HG02970 (cell line): ENCODE measurements around the gene SLC17A7.
A peak's percentile ranks its signal among the peaks of the same experiment; 100 is the strongest.
"Not testable (repeated sequence)": the region's sequence is repeated elsewhere in the genome, so short reads cannot be mapped to it uniquely, and the experiment has no call there.

Experiments
- ATAC-seq: cut with Tn5 transposase; IDR thresholded peaks from one replicate; pipeline ENCODE4 v1.9.1; 2021; ENCODE audit warnings: mild to moderate bottlenecking, moderate library complexity, moderate number of reproducible peaks; ENCODE audit not compliant: unreplicated experiment, low FRiP score

The SLC17A7 gene

DNA sequence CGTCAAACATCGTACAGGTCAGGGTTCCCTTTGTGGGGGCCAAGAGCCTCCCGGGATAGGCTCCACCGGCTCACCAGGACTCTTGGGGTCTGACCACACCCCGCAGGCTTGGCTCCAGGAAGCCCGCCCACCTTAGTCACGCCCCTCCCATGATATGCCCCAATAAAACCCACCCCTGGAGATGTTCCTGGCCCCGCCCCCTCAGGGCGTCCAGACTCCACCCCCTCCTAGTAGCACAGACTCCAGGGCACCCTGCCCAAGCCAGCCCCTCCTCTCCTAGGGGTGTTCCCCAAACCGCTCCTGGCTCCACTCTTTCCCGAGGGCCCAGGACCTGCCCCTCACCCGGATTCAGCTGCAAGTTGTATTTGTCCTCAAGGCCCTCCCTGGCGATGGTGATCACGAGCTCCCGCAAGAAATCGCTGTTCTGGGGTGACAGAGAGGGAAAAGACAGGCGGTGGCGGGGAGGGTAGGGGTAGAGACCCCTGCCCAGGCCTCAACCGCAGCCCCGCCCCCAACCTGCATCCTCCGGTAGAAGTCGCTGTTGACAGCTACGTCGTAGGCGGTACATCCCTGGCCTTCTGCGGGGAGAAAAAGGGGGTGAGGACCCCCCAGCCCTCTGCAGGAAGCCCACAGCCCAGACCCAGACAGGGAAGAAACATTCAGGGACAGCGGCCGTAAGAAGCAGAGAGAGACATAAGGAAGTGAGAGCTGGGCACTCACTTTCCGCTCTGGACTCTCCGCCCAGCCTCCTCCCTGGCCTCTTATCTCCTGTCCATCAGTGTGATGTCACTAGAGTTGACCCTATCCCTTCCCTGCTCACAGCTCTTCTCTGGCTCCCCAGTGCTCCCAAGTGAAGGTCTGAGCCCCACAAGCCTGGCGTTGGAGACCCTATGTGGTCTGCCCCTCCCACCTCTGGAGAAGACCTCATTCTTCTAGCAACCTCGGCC, 6.4 kb upstream of the SLC17A7 start:
- ATAC-seq: no peak

GRCh38 chr19:49445997-49446396, 4.7 kb upstream of the SLC17A7 start:
- ATAC-seq: no peak

- ATAC-seq: not testable (repeated sequence)
These were observed 2.9 kb upstream of the SLC17A7 start for GRCh38 chr19:49444100-49444700.

GRCh38 chr19:49443366-49444099, 2.2 kb upstream of the SLC17A7 start:
- ATAC-seq: peak; percentile 87

DNA sequence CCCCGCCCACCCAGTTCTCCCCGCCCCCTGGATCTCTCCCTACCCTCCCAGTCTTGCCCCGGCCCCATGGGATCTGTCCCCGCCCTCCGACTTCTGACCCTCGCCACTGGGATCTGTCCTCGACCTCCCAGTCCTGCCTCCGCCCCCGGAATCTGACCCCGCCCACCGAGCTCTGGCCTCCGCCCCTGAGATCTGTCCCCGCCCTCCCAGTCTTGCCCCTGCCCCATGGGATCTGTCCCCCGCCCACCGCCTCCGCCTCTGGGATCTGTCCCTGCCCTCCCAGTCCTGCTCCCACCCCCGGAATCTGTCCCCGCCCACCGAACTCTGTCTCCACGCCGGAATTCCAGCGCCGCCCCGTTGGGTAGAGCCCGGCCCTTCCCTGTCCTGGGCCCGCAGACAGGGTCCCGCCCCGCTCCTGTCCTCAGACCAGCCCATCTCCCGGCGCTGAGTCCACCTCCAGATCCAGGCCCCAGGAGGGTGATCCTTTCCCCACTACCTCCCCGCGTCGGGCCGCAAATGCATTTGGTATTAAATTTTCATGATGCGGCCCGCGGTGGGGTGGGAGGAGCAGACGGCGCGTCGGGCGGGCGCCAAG, 1.5 kb upstream of the SLC17A7 start:
- peak; percentile 9 for ATAC-seq

DNA sequence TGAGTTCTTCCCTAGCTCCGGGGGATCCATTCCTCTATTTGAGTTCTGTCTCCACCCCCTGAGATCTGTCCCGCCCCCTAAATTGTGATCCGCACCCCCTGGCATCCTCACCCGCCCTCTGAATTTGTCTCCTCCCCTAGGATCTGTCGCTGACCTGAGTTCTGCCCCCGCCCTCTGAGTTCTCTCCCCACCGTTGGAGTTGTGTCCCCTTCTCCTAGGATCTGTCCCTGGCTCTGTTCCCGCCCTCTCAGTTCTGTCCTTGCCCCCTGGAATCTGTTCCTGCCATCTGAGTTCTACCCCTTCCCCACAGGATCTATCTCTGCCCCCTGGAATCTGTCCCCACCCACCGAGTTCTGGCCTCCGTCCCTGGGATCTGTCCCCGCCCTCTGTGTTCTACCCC, 1.0 kb upstream of the SLC17A7 start:
- ATAC-seq: no peak

- no peak for ATAC-seq
These were observed 628 bp upstream of the SLC17A7 start for GRCh38 chr19:49441960-49442350.

DNA sequence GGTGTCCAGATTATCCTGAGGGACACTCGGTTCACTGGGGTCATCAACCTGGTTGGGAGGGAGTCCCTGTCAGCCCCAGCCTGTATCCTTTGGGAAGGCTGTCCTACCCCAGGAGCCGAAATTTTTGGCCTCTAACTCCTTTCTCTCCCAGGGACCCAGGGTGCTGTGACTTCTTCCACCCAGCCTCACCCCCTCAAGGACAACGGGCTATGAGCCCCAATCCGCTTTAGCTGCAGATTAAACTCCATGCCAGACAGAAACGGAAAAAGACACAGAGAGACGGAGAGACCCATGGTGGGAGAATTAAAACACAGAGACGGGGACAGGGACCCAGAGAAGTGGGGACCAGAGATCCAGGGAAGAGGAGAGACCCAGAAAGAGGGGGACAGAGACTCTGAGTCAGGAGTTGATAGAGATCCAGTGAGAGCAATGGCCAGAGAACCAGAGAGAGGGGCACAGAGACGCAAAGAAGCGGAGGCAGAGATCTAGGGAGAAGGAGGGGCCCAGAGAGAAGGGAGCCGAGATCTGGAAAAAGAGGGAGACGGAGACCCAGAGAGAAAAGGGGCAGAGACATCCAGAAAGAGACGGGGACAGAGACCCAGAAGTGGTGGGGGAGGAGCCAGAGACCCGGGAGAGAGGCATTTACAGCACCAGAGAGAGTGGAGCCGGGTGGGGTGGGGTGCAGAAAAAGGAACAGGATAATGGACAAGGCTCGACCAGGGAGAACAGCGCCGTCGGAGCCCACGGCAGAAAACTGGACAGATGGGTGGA, 703 bp downstream of the SLC17A7 start:
- ATAC-seq: no peak

DNA sequence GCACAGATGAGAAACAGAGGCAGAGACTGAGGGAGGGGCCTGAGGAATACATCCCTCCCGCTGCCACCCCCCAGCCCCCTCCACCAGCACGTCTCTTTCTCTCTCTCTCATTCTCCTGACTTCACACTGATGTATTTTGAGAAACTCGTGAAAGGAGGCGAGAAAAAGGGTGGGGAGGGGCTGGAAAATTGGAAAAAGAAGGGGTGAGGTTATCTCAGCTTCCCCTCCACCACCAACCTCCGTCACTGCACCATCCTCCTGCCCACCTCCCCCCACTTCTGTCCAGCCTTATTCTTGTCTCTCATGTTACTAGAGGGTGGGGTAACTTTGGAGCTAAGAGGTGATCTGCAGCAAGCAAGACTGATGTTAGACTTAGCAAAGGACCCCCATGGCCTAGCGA, 1.5 kb downstream of the SLC17A7 start:
- no peak for ATAC-seq

- no peak for ATAC-seq
These were observed 3.1 kb downstream of the SLC17A7 start for GRCh38 chr19:49438261-49438660.

DNA sequence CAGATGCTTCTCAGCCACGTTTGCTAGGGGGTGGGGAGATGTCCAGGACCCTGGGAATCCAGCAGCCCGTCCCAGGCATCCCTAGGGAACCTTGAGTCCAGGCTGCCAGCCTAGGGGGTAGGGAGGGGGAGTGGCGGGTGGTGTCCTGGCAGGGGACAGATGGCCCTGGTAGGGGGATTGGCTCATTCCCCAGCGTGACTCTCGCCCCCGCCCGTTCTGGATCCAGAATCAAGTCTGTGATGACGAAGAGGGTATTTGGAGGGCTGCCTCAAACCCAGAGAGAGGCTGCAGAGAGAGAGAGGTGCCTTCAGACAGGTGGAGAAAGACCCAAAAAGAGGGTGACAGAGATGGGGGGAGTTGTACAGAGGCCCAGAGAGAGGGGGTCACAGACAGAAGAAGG, 4.1 kb downstream of the SLC17A7 start:
- no peak for ATAC-seq

DNA sequence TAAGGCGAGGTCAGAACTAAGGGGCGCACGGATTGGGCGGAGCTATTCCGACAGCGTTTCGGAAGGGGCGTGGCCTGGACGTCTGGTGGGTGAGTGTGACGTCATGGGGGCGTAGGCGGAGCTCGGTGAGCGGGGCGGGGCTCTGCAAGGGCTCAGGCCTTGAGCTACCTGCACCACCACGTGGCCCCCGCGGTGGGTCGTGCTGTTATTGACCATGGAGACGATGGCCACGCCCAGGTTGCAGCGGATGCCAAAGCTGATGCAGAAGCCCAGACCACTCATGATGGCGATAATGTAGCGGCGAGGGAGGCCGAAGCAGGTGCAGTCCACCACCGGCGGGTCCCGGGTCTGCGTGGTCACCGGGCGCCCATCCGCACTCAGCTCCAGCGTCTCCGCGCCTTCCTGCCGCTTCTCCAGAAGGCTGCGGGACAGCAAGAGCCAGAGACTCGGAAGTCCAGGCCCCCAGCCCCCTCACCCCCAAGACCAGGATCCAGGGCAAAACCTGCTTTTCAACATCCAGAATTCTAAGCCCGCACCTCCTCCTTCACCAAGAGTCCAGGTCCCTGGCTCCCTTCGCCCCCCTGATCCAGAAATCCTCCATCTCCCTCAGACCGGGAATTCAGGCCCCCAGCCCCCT, 4.8 kb downstream of the SLC17A7 start:
- ATAC-seq: no peak

GRCh38 chr19:49435670-49436069, 5.7 kb downstream of the SLC17A7 start:
- no peak for ATAC-seq

- ATAC-seq: no peak
These were observed 6.3 kb downstream of the SLC17A7 start for GRCh38 chr19:49434907-49435583.

- ATAC-seq: no peak
These were observed 8.0 kb downstream of the SLC17A7 start for GRCh38 chr19:49433240-49433901.

- ATAC-seq: no peak
These were observed 8.9 kb downstream of the SLC17A7 start for GRCh38 chr19:49432141-49433073.

GRCh38 chr19:49431330-49431749, 10.0 kb downstream of the SLC17A7 start:
- no peak for ATAC-seq
